ENCODE data around the gene ERRFI1.
A peak's percentile ranks its signal among the peaks of the same experiment; 100 is the strongest.
"Not testable (repeated sequence)": the region's sequence is repeated elsewhere in the genome, so short reads cannot be mapped to it uniquely, and the experiment has no call there.

ERRFI1 gene, protein sequence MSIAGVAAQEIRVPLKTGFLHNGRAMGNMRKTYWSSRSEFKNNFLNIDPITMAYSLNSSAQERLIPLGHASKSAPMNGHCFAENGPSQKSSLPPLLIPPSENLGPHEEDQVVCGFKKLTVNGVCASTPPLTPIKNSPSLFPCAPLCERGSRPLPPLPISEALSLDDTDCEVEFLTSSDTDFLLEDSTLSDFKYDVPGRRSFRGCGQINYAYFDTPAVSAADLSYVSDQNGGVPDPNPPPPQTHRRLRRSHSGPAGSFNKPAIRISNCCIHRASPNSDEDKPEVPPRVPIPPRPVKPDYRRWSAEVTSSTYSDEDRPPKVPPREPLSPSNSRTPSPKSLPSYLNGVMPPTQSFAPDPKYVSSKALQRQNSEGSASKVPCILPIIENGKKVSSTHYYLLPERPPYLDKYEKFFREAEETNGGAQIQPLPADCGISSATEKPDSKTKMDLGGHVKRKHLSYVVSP

DNA sequence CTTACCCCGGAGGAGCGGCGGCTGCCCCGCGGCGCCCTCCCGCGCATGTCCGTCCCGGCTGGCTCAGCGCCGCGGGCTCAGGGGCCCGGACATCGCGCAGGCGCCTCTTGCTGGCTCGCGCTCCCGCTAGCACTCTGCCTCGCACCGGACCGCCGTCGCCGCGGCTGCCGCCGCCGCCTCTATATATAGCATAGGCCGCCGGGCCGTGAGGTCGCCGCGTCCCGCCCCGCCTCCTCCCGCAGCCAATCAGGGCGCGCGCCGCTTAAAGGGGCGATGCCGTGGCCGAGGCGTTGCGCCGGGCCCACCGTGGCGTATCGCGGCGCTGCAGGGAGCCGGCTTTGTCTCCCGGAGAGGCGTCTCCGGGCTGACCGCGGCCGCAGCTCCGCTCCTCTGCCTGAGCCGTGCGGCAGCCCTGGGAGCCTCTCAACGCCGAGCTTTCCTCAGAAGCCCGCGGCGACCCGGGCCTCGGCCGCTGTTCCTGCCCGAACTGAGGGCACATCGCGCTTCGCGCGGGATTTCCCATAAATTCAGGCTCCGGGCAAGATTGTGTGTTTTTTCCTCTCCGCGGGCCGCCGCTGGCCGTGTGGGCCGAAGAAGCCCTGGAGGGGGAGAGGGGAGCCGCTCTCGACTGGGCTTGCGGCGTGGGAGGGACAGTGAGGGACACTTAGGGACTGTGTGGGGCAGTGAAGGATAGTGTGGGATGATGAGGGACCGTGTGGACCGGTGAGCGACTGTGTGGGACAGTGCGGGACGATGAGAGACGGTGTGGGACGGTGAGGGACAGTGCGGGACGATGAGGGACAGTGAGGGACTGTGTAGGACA lies at the start of gene ERRFI1:
Gene ERRFI1, minus strand, starts transcription at position 157 of the 823 bp plus-strand sequence. CDS start 10,690 bp downstream, outside the sequence.
- peak; percentile 92 to 98 (median 97) for DNase-seq

DNA sequence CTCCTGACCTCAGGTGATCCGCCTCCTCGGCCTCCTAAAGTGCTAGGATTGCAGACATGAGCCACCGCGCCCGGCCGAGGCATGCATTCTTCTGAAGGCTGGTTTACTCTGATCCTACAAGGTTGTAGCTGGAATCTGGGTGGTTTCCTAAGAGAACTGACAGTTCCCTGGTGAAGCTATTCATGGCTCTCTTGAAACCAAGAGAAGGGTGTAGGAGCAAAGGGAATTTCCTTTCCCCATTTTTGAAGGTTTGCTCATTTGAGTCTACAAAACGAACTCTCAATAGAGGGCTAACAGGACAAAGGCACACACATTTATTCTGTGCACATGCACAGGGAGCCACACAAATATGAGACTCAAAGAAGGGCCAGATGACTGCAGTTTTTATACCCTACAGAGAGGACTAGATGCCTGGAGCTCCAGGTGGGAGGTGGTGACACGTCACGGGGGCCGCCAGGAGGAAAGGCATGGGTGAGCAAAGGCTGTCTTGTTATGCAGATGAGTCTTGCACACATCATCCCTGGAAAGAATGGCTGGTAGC lies 49.5 kb upstream of the ERRFI1 start:
- no peak for DNase-seq

DNA sequence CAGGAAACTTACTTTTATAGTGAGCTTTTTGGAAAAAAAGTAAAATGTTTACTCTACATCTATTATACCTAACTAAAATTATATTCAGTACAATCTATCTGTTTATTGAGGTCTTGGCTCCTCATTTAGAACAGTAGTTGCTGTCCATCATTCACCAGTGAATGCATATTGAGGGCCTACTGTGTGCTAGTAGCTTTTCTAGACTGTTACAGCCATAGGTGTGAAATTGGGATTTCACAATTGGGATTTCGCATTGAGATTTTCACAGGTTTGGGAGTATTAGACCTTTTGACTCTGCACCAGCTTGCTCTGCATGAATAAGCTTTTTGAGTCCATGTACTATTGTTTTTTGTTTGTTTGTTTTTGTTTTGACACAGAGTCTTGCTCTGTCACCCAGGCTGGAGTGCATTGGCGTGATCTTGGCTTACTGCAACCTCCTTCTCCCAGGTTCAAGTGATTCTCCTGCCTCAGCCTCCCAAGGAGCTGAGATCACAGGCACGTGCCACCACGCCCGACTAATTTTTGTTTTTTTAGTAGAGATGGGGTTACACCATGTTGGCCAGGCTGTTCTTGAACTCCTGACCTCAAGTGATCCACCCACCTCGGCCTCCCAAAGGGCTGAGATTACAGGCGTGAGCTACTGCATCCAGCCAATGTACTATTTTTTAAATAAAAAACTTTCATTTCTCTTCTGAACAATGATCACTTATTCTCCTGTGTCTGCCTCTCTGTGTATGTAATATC lies 47.2 kb upstream of the ERRFI1 start:
- no peak for DNase-seq

DNA sequence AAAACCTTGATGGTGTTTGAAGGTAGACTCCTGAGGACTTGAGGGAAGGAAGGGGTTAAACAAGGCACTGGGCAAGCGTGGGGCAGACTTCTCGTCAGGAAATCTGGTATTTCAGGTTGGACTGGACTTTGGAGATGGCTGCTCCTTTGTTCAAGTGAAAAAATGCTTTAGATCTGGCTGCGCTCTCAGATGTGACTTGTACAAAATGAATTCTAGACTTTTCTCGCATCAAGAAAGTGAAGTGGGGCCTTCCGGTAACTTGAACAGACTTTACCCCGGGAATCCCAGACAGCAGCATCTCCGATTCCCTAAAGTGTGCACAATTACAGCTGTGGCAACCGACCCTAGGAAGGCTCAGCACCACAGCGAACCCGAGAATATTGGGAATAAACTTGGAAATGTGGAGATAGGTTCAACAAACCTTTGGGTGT lies 44.3 kb upstream of the ERRFI1 start:
- DNase-seq: no peak

DNA sequence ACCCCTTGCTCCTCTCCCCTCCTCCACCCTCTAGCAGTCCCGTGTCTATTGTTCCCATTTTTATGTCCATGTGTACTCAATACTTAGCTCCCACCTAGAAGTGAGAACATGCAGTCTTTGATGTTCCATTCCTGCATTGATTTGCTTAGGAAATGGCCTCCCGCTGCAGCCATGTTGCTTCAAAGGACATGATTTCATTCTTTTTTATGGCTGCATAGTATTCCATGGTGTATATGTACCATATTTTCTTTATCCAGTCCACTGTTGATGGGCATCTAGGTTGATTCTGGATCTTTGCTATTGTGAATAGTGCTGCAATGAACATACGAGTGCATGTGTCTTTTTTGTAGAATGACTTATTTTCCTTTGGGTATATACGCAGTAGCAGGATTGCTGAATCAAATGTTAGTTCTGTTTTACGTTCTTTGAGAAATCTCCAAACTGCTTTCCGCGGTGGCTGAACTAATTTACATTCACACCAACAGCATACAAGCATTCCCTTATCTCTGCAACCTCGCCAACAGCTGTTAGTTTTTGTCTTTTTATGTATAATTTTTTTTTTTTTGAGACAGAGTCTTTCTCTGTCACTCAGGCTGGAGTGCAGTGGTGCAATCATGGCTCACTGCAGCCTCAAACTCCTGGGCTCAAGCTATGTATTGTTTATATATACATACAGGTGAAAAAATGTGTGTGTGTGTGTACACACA lies 43.7 kb upstream of the ERRFI1 start:
- not testable (repeated sequence) for DNase-seq

DNA sequence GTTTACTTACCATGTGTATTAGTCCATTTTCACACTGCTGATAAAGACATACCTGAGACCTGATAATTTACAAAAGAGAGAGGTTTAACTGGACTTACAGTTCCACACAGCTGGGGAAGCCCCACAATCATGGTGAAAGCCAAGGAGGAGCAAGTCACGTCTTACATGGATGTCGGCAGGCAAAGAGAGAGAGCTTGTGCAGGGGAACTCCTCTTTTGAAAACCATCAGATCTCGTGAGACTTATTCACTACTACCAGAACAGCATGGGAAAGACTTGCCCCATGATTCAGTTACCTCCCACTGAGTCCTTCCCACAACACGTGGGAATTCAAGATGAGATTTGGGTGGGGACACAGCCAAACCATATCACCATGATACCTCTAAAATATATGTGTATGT lies 39.3 kb upstream of the ERRFI1 start:
- peak in 2 of 3 donors; percentile 21 to 31 for DNase-seq

DNA sequence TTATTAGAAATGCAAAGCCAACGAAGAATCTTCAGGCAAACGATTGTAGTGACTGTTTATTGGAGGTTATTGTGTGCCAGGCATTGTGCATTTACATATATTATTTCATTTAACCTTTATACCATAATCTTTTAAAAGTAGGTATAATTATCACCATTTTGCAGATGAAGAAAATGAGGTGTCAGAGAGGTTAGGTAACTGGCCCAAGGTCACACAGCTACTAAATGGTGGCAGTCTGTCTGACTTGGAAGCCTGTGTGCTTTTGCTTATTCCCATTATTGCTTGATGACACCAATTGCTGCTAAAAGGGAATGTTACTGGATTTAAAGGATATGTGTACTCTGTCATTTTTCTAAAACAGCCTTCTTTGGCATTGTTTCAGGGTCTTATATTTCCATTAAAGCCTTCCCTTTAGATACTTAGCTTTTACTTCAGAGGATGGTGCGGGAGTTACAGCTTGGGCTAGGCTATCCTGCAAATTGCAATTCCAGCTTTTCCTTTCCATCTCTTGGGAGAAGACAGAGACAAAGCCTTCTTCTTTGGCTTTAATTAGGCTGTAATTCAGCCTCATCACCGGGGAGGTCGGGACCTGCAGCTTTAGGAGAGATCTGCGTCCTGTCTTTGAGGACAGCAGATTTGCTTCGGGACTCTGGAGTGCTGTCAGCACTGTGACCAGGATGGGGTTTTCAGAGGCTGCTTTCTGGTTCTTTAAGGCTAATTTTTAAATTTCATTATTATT lies 37.4 kb upstream of the ERRFI1 start:
- DNase-seq: no peak

DNA sequence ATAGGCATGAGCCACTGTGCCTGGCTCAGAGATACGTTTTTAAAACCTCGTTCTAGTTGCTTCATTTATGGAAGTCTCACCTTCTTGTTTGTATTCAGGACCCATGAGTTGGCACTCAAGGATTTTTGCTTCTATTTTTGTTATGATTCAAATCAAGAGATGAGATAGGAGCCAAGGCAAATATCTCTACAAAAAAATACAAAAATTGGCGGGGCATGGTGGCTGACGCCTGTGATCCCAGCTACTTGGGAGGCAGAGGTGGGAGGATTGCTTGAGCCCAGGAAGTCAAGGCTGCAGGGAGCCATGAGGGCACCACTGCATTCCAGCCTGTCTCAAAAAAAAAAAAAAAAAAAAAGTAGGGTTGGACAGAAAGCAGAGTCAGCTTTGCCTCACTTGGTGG lies 36.8 kb upstream of the ERRFI1 start:
- DNase-seq: no peak

DNA sequence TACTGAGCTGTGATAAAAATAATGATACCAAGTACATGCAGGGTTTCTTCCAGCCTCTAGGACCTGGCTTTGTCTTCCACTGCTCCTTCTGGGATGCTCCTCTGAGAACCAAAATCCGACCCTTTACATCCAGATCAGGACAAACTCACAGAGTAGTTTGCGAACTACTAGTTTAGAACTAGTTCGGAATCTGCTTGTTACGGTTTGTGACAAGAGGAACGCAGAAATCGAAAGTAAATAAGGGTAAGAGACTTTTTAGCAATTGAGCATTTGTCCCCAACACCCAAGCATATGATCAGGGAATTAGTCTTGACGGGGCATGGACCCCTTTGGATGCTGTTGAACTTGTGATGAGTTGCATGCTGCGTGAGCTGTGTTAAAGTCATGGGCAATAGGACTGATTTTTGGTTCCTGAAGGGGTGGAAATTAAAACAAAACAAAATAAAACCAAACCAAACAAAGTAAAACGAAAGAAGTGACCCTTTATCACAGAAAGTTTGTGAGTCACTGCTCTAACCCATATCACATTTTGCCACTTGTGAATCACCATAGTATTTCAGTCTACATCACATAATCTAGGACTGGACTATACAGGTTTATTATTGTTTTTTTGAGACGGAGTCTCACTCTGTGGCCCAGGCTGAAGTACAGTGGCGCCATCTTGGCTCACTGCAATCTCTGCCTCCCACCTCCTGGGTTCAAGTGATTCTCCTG lies 35.7 kb upstream of the ERRFI1 start:
- no peak for DNase-seq

DNA sequence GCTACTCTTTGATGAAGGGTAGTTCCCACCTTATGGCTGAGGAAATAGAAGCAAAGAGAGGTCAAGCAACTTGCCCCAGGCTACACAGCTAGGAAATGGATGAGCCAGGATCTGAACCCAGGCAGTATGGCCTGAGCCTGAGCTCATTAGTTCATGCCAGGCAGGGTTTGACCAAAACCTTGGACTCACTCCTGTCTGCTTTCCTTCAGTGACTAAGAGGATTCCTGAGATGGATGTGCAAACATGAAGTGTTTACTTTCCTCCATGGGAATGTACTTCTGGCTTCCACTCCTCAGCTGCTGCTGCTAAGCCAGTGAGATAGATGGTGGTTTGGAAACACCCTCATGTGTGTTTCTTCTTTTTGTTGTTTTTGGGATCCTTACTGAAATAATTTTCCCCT lies 35.1 kb upstream of the ERRFI1 start:
- DNase-seq: no peak

DNA sequence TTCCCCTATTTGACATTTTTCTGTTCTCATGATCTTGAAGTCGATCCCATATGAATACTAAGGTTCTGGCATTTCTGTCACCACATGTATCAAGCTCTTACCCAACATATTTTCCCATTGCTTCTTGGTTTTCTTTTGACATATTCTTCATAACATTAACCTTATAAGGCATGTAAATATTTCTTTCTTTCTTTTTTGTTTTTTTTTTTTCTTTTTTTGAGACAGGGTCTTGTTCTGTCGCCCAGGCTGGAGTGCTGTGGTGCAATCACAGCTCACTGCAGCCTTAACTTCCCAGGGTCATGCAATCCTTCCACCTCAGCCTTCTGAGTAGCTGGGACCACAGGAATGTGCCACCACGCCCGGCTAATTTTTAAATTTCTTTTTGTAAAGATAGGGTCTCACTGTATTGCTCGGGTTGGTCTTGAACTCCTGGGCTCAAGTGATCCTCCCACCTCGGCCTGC lies 33.1 kb upstream of the ERRFI1 start:
- peak in 1 of 3 donors; percentile 7 for DNase-seq

DNA sequence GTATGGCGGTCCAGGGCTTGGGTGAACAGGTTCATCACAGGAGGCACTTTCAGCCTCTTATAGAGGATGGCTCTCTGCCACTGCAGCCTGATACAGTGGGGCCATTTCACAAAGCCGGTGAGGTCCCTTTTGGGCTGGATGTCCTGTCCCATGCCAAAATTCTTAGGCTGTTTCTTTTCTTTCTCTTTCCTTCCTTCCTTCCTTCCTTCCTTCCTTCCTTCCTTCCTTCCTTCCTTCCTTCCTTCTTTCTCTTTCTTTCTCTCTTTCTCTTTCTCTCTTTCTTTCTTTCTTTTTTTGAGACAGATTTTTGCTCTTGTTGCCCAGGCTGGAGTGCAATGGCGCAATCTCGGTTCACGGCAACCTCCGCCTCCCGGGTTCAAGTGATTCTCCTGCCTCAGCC lies 31.7 kb upstream of the ERRFI1 start:
- DNase-seq: not testable (repeated sequence)

DNA sequence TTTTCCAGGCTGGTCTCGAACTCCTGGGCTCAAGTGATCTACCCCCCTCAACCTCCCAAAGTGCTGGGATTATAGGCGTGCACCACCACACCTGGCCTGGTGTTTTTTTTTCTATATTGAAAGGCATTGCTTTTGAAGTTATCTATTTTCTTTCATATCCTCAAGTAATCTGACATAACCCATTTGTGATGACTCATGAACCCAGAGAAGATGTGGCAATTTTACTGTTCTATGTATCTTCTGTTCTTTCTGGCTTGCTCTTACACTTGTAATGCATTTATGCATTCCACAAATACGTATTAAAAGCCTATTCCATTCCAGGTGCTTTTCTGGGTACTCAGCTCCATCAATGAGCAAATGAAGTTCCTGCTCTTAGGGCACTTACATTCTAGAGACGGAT lies 29.9 kb upstream of the ERRFI1 start:
- peak; percentile 14 to 55 (median 50) for DNase-seq

DNA sequence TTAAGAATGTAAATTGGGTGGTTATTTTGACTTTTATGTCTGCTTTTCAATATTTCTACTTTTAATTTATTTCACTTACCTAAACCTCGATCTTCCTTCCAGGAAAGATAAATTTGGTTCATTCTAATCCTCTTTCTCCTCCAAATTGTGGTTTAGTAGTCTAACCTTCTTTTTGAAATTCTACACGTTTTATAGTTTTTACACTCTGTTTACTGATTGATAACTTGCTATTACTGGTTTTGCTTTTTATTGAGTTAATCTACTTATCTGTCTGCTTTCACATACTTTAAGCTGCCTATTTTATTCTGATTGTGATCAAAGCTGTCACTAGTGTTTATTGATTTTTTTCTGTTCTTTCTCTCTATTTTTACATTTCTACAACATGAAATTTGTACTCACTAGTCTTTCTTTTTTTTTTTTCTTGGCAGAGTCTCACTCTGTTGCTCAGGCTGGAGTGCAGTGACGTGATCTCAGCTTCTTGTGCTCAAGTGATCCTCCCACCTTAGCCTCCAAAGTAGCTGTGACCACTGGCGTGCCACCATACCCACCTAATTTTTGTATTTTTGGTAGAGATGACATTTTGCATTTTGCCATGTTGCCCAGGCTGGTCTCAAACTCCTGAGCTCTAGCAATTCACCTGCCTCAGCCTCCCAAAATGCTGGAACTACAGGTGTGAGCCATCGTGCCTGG lies 27.9 kb upstream of the ERRFI1 start:
- no peak for DNase-seq

DNA sequence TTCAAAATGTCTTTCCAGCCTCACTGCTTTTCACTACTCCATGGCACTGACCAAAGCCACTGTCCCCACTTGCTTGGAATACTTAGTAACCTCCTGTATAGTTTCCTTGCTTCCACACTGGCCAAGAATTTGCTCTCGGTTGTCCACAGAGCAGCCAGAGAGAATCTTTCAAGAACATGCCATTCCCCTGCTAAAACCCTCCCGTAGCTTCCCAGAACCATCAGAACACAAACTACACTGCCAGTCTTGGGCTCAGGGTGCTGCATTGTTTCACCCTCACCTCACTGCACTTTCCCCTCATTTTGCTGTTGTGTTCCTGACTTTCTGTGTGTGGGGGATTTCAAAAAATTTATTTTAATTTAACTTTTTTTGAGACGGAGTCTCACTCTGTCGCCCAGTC lies 25.5 kb upstream of the ERRFI1 start:
- DNase-seq: no peak

DNA sequence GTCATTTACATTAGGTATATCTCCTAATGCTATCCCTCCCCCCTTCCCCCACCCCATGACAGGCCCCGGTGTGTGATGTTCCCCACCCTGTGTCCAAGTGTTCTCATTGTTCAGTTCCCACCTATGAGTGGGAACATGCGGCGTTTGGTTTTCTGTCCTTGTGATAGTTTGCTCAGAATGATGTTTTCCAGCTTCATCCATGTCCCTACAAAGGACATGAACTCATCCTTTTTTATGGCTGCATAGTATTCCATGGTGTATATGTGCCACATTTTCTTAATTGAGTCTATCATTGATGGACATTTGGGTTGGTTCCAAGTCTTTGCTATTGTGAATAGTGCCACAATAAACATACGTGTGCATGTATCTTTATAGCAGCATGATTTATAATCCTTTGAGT lies 23.1 kb upstream of the ERRFI1 start:
- not testable (repeated sequence) for DNase-seq

DNA sequence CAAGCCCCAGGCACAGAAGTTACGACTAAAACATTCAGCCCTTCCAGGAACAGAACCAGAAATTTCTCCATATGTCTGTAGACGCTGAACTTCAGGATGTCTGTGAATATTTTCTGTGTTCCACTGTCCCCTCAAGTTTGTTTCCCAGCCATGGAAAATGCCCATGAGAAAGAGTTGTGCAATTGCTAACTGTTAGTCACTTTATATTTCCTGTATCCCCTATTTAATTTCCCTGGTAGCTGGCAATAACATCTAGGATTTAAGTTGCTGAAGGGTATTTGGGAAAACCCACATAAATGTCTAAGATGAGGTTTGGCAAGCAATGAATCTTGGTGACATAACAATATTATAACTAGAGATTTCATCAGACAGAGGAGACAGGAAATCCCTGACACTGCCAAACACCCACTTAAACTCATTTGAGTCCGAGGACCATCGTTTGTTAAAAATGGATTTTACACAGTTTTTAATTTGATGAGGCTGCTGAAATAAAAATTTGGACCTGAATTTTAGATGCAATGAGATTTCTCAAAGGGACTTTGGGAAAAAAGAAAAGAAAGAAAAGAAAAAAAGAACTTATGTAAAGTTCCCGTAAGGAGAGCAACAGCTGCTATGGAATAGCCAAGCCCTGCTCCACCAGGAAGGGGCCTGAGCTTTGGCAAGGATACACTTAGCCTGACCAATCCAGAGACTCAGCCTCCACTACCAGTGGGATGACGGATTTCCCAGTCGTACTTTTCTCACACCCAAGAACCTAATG lies 21.8 kb upstream of the ERRFI1 start:
- DNase-seq: peak; percentile 77 to 96 (median 95)

DNA sequence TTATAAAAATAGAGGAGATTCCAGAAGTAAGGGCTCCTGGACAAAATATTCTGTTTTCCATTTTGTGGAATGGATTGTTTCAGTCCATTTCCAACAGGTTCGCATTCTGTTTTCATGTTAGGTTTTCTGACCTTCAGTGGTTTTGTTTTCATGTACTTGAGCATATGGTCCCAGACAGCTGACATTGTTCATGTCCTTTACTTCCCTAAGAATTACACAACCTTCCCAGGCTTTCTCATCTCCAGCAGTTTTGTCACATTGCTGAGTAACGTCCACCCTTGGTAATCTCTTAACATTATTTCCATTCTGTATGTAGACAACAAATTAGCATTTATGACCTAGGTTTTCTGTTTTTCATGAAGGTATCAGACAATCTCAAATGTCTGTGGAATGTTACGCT lies 21.0 kb upstream of the ERRFI1 start:
- peak; percentile 83 to 94 (median 93) for DNase-seq

DNA sequence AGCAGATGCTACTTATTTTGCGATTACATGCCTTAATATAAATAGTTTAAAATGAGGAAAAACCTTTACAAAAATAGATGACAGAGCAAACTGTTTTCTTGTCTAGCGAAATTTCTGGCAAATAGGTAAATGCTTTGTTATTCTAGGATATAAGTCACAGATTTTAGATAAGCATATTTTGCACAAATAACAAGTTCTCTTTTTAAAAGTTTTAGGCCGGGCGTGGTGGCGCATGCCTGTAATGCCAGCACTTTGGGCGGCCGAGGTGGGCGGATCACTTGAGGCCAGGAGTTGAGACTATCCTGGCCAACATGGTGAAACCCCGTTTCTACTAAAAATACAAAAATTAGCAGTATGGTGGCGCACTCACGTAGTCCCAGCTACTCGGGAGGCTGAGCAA lies 20.3 kb upstream of the ERRFI1 start:
- no peak for DNase-seq
